ENCODE results near the gene GFPT1.
"Not testable (repeated sequence)": the region's sequence is repeated elsewhere in the genome, so short reads cannot be mapped to it uniquely, and the experiment has no call there.

Gene GFPT1

DNA sequence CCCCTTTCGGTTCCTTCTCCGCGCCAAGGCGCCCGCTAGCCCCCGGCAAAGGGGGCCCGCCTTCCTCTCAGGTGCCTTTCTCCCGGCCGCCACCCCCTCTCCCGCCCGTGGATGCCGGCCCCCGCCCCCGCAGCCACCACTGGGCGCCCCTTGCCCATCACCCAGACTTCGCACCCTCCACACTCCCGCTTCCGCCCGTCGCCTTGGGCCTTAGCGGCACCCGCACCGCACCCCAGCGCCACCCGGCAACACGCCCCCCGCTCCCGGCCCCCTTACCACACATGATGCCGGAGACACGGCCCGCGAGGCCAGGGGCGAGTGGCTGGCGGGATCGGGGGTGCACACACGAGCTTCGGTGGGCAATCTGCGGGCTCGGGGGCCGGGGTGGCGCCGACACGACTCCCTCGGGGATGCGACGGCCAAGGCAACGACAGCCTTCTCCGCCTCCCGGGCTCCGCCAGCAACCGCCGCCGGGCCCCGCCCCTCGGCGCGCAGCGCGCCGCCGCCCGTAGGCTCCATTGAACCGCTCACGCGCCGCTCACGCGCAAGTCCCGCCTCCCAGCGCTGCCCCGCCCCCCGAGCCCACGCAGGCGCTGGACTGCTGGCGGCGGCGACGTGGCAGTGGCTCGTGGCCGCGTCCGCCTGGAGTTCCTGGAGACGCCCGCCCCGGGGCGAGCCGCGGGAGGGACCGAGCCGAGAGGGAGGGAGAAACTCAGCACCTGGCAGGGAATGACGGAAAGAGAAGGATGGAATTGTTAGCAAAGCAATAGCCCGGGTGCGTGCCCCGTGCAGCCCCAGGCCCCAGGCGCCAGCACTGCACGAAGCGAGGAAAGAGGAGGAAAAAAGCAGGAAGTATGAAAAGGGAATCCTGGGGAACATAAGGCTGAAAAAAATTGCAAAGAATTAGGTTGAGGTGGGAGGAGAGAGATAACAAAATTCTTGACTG lies at the start of gene GFPT1:
Gene GFPT1, minus strand, starts transcription at position 439 of the 946 bp plus-strand sequence. Its CDS starts 156 bp downstream, at position 283.
- DNase-seq = peak; percentile 88

DNA sequence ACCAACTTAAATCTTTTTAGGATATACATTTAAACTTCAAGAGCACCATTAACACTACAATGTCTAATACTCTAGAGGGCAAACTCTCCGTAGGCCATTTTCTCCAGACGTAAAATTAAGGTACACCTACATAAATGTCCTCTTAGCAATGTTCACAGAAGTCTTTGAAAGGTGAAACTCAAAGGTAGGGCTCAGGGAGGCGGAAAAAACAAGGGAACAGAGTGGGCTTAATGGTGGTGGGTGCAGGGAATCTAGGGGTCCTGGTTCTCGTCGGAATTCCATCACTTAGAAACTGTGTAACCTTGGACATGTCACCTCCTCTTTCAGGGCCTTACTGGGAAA lies 49.5 kb upstream of the GFPT1 start:
- no peak for DNase-seq

DNA sequence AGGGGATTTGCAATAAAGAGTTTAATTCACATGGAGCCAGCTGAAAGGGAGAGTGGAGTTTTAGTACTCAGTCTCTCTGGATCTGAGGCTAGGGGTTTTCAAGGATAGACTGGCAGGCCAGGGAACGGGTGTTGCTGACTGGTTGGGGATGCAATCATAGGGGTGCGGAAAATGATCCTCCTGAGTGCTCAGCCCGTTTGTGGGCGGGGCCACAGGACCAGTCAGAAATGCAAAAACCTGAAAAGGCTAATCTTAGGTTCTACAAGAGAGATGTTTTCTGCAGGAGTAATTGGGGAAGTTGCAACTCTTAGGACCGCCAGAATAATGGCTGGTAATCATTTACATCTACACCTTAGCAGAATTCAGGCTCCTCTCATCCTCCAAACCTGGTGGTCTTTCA lies 47.7 kb upstream of the GFPT1 start:
- no peak for DNase-seq

DNA sequence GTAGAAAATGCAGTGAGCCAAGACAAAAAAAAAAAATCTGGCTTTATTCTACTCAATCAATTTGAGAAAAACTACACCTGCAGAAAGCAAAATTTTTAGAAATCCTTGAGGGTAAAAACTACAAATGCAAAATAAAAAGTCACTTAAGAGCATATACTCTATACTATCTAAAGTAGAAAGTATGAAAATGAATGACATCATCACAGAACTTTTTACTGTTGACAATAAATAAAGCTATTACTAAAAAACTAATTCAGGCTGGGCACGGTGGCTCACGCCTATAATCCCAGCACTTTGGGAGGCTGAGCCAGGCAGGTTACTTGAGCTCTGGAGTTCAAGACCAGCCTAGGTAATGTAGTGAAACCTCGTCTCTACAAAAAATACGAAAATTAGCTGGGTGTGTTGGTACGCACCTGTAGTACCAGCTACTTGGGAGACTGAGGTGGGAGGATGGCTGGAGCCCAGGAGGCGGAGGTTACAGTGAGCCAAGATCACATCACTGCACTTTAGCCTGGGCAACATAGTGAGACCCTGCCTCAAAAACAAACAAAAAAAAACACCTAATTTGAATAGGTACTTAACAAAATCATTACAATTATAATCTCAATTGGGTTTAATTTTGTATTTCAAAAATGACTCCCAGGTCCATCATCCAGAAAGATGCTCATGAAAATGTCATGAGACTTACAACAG lies 42.6 kb upstream of the GFPT1 start:
- DNase-seq = no peak

DNA sequence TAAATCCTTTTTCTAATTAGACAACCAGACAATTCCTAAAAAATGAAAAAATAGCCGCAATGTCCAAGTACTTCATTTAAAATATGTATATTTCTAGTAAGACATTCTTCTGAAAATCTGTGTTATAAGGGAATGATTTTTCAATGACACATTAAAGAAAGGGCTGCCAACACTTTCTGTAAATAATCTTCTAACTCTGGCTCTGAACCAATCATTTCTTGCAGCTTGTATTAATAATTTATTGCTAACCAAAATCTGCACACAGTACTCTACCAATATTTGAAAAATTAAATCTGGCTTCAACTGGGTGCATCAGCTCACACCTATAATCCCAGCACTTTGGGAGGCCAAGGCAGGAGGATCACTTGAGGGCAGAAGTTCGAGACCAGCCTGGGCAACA lies 42.0 kb upstream of the GFPT1 start:
- DNase-seq = no peak

DNA sequence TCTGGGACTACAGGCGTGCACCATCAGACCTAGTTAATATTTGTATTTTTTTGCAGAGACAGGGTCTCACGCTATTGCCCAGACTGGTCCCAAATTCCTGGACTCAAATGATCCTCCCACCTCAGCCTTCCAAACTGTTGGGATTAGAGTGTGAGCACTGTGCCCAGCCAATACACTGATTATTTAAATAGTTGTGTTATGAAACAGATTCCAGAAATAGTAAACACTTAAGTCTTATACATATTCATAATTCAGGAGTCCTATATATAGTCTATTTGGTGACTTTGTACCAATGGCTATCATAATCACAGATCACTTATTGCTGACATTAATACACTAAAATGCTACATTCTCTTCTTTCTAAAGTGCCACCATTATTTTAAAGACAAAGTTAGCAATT lies 37.4 kb upstream of the GFPT1 start:
- no peak for DNase-seq

DNA sequence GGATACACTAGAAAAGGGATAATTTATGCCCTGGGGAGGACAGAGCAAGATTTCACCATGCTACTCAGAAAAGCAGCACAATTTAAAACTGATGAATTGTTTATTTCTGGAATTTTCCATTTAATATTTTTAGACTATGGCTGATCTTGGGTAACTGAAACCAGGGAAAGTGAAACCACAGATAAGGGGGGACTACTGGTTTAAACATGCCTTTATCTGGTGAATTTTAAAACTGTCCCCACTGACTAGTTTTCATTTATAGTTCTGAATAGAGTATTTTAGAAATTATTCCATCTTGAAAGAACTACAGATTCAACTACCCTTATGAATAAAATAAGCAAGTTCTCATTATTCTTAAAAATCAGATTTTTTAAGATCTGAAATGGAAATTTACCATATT lies 35.2 kb upstream of the GFPT1 start:
- DNase-seq = no peak

DNA sequence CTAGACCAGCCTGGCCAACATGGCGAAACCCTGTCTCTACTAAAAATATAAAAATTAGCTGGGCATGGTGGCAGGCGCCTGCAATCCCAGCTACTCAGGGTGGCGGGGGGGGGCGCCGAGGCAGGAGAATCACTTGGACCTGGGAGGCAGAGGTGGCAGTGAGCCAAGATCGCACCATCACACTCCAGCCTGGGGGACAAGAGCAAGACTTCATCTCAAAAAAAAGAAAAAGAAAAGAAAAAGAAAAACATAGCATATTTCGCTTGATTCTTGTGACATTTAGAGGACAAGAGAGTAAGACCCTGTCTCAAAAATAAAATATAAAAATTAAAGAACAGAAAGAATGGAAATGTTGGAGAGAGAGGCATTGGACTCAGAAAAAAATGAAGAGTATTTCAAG lies 32.1 kb upstream of the GFPT1 start:
- not testable (repeated sequence) for DNase-seq

DNA sequence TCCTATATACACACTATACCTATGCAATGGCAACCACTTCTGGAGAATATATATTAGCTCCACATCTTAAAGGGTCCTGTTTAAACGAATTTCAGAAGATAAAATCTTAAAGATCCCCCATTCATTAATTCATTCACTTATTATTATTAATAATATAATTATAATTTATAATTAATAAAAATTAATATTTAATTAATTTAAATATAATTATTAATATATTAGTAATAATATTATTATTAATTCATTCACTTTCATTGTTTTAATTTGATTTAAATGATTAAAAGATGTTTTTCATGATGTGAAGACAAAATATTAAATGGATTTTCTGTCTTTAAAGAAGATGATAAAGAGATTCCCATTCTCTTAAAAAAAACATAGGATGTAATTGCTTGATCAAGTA lies 29.1 kb upstream of the GFPT1 start:
- DNase-seq = no peak

DNA sequence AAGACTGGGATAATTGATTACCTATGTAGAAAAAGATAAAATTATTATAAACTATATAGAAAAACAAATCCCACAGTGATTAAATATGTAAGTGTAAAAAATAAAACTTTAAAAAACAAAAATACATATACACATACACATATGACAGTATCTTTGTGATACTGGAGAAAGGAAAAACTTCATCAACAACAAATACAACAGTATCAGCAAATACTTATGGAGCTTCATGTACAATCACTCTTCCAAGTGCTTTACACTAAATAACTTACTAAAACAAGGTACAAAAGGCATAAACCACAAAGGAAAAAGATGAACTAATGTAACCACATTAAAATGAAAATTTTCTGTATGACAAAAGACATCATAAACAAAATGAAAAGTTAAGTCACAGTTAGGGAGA lies 24.1 kb upstream of the GFPT1 start:
- DNase-seq = no peak

DNA sequence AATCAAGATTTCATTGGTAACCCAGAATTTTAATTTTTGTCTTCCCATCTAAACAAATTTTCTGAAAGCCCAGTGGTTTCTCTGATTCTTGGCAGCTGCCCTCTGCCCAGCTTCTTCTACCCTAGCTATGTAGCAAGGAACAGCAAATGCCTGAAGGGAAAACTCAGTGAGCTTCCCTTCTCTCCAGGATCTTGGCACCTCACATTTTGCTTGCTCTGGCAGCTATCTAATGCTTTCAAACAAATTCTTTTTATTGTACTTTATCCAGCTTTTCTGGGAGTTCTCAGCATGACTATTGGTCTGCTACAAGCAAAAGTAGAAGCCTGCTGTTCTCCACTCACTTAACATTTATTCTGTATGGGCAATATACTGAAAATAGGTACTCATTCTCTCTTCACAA lies 18.3 kb upstream of the GFPT1 start:
- no peak for DNase-seq

DNA sequence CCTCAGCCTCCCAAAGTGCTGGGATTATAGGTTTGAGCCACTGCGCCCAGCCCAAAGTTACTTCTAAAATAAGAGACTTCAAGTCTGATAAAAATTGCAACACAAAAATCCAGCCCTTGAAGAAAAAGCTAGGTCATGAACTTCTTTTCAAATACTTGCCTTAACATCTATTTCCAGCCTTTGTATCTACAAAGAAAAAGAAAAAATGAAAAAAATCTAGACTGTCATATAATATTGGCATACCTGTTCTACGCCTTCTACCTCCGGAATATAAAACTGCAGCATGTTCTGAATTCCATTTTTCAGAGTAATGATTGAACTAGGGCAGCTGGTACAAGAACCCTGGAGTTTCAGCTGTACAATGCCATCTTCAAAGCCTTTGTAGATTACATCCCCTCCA lies 13.1 kb upstream of the GFPT1 start:
- DNase-seq = no peak

DNA sequence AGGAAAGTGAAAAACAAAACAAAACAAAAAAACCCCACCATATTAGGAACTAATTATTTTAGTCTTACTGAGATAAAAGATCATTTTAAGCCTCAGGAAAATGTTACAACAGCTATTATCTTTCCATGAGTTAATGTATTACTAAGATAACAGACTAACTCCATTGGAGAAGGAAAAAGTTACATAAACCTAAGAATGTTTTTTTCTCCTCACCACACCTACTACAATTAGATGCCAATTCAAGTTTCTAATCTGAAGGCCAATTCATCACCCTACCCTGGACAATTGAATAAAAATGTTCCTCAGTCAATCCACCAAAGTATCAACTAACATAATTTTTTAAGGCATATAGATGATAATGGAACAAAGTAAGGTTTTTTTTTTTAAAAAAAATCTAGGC lies 10.2 kb upstream of the GFPT1 start:
- no peak for DNase-seq

DNA sequence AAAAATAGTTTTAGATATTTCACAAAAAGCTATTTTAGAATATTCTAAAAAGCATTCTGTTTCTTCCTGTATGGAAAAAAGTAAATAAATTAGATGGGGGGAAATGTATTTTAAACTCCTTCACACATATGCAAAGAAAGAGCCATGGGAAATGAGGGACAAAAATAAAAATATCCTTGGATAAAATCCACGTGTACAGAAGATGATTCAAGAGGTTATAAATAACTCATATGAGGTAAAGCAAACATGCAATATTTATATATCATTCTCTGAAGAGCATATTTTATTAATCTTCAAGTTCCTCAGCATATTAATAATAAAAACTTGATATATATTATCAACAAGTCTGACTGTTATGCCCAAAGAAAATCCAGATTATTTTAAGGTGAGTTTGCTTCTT lies 8.8 kb upstream of the GFPT1 start:
- no peak for DNase-seq

DNA sequence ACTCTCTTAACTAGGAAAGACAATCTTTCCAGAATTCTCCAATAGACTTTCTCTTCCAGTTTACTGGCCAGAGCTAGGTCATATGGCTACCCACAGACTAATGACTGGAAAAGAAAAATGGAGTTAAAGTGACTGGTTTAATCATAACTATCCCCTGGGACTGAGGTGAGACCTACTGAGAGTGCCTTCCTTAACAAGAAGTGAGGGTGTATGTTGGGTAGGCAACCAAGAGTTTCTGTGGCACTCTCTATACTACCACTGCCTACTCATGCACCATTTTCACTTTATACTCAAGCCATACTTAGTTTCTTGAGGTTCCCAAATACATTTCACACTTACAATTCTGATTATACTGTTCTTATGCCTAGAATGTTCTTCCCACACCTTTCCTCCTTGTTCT lies 6.9 kb upstream of the GFPT1 start:
- no peak for DNase-seq

DNA sequence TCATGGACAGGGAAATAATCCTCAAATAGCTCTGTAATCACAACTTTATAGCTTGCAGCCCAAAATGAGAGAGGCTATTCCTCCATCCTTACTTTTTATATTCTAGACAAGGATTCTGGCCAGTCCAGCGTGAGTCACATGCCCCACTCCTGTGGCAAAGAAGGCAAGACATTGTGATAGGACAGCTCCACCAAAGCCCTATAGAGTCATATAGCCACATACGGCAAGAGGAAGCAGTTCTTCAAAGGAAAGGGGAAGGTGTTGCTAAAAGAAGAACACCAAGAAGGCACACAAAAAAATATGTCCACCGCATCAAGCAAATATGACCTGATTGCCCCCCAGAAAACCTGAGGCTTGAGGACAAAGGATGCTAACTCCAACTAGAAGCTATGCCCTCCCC lies 3.4 kb upstream of the GFPT1 start:
- no peak for DNase-seq

DNA sequence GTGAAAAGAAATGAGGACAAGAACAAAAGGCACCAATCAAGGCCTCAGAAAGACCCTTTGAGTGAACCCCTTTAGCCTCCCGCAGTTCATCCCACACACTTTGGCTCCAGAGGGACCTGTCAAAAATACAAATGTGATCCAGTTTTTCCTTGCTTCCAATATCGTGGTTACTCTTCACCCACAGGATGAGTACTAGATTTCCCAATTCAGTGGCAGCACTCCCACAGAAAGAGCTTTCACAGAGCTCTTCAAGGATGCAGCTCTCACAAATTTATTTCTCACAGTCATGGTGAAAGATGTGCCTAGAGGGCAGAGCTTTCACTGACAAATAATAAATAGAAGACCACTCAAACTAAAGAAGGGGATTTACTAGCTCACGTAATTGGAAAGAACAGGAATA lies 3.0 kb upstream of the GFPT1 start:
- DNase-seq = no peak

DNA sequence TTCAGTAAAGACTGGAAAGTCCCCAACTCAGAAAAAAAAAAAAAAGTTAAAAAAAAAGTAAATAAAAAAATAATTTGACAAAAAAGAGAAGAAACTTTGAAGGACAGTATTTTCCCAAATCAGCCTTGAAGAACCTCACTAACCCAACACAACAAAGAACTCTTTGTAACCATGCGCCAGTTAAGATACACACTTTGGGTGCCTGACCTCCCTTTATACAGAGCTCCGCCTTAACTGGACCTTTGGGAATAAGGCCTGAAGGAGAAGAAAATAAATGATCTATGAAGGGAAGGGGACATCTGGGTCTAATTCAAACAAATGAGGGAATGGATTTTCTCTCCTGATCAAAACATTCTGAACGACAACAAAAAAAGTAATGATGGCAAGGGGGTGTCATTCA lies 2.2 kb upstream of the GFPT1 start:
- DNase-seq = no peak

DNA sequence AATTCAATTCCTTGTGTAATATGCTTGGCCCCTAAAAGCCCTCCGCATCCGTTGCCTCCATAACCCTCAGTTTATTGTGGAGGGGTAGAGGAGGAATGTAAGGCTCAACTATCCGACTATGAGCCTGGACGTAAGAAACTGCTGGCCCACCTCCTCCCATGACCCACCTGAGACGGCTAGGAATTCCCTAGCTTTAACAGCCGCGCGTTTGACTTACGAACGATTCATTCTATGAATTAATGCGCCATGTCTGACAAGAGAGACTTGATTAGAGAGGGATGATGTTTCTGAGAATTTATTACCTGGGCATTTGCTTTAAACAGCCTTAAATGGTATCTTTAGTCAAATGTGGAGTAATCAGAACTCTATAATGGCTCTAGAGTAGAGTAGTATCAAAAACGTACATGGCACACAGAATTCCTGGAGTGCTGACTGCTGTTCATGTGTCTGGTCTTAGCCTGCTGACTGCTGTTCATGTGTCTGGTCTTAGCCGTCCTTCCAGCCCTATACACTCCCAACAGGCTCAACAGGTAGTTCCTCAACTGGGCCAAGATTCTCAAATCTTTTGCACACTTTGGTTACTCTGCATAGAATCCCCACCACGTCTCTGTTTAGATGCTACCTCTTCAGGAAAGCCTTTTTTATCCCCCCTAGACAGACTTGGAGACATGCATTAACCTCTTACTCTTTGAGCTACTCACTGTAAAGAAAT lies 899 bp upstream of the GFPT1 start:
- DNase-seq = no peak

DNA sequence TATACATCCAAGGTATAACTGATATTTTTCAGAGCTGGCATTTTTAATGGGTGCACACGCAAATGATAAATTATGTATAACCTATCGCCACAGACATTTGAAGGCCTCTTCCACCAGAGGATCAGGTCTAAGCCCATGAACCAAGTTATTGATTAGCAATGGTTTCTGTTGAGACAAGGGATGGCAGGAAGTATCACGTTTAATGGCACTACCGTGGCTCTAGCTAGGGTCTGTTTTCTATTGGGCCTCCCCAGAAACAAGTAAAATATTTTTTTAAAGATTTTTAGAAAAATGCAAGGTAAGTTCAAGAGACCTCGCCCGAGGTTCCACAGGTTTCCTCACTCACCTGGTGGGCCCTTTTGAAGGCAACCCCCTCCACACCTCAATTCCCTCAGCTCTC lies 667 bp downstream of the GFPT1 start:
- DNase-seq = no peak

DNA sequence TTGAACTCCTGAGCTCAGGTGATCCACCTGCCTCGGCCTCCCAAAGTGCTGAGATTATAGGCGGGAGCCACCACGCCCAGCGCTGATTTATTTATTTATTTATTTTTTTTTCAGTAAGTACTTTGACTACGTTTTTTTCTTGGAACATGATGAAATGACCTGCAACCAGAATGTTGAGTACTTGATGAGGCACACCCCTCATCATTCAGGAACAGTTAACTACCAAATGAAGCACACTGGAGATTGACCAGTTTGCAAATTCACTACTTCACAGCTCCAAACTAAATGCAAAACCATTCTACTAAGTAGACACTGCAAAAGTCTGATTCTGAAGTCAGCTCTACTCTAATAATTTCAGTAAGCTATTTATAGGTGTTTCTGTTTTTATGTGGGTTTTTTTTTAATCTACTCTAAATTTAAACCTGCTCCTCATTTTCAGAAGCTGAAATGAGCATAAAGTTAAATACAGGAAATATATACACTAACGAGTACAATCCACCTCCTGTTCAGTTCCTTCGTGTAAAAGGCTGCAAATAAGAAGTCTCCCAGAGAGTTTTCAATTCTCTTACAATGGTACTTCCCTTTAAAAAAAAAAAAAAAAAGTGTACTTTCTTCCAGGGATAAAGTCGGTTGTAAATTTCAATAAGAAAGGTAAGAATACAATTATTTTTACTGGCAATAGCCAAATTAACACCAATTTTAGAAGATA lies 1.4 kb downstream of the GFPT1 start:
- DNase-seq = no peak

DNA sequence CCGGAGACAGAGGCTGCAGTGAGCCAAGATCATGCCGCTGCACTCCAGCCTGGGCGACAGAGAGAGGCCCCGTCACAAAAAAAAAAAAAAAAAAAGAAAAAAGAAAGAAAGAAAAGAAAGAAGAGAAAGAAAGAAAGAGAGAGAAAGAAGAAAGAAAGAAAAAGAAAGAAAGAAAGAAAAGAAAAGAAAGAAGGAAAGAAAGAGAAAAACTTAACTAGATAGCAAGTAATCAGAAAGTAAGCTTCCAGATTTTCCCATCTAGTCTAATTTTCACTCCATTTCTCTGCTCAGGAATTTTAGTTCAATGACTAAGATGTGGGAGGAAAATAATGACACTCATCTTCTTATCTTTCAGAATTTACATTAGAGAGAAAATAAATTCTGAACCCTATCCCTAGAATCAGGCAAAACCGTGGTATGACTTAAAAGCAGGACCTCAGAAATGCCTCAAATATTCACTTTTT lies 2.4 kb downstream of the GFPT1 start:
- DNase-seq = no peak

DNA sequence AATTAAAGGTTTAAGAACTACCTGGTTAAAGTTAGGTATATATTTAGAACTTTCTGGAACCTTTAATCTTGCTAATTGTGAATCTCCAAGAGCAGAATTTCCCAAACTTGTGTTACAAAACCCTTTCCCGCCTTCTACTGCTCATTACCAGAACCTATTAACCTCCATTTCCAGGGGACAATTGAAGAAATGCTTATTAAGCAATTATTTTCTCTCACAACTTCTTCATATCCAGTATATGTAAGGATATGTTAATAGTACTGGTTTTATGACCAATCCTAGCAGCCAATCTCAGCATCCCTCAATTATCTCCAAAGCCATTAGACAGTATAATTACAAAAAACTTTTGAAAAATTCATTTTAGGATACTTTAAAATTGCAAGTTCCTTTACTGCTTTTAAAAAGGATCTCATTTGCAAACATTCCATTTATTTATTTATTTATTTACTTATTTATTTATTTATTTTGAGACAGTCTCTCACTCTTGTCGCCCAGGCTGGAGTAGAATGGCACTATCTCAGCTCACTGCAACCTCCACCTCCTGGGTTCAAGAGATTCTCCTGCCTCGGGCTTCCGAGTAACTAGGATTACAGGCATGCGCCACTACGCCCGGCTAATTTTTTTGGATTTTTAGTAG lies 3.7 kb downstream of the GFPT1 start:
- no peak for DNase-seq

Data from NCI-H1105 (cell line).